SK-N-SH (cell line): ENCODE results near the gene PDCD1. TPM values are rescaled to one million over a fixed set of nuclear protein-coding genes. Genes with fewer than 3 reads are reported as not detected.

Experiments used
- CTCF ChIA-PET: fragments of 300-600, 350-600 bp; formaldehyde crosslinking; extraction: SDS; loops from one replicate; lab custom pipeline; 2021; lab: Yijun Ruan, JAX
- POLR2A ChIA-PET: fragments of 350-600 bp; sonication (Branson Sonifier 250); formaldehyde crosslinking; extraction: SDS; loops from one replicate; lab custom pipeline; 2020; ENCODE audit warnings: antibody characterized with exemption, inconsistent platforms; lab: Yijun Ruan, JAX
- DNase-seq: peaks from one replicate; pipeline ENCODE4 v3.0.0; 2012
- H2AFZ ChIP-seq: fragments of 200-600 bp; sonication (generic); 2 replicates; pipeline ENCODE4 v1.8.1; 2016; ENCODE audit warnings: antibody characterized with exemption, mild to moderate bottlenecking, low read depth
- H3F3A ChIP-seq: fragments of 200-600 bp; sonication (generic); replicated peaks from 2 replicates; pipeline ENCODE3; 2016; ENCODE audit warnings: antibody characterized with exemption, mild to moderate bottlenecking; ENCODE audit not compliant: insufficient read depth
- H3K27ac ChIP-seq, 2 experiments: fragments of 200-500 bp in 1 of 2; fragments of 200-600 bp in 1 of 2; sonication (Bioruptor generic) in 1 of 2; sonication (generic), shearing (Covaris generic) in 1 of 2; 2 replicates each; pipeline versions ENCODE4 v1.5.1 to v1.6.1; 2014 to 2016; ENCODE audit warnings: low read depth in 2 of 2, inconsistent platforms in 1 of 2, low read length in 1 of 2, mild to moderate bottlenecking in 1 of 2, mixed read lengths in 1 of 2
- H3K27me3 ChIP-seq: fragments of 200-600 bp; sonication (generic), shearing (Covaris generic); 2 replicates; pipeline ENCODE4 v1.6.1; 2016; ENCODE audit warnings: mixed run types; ENCODE audit not compliant: insufficient read depth
- H3K36me3 ChIP-seq, 2 experiments: fragments of 200-500 bp in 1 of 2; fragments of 200-600 bp in 1 of 2; sonication (Bioruptor generic) in 1 of 2; sonication (generic) in 1 of 2; replicated peaks in 1 of 2; 2 replicates each; pipeline versions ENCODE3 to v1.5.1; 2014 to 2016; ENCODE audit warnings: low read length in 1 of 2, mild to moderate bottlenecking in 1 of 2; ENCODE audit not compliant: insufficient read depth in 2 of 2, control insufficient read depth in 1 of 2
- H3K4me1 ChIP-seq, 2 experiments: fragments of 200-500 bp in 1 of 2; fragments of 200-600 bp in 1 of 2; sonication (Bioruptor generic) in 1 of 2; sonication (generic), shearing (Covaris generic) in 1 of 2; 2 replicates each; pipeline versions ENCODE4 v1.5.1 to v1.6.1; 2014 to 2016; ENCODE audit warnings: low read depth in 1 of 2, low read length in 1 of 2, mixed run types in 1 of 2; ENCODE audit not compliant: insufficient read depth in 2 of 2, control insufficient read depth in 1 of 2
- H3K4me2 ChIP-seq: fragments of 200-600 bp; sonication (generic), shearing (Covaris generic); 2 replicates; pipeline ENCODE4 v1.6.1; 2017; ENCODE audit warnings: mixed run types
- H3K4me3 ChIP-seq, 2 experiments: fragments of 200-500 bp in 1 of 2; fragments of 200-600 bp in 1 of 2; sonication (Bioruptor generic) in 1 of 2; sonication (generic), shearing (Covaris generic) in 1 of 2; 2 replicates each; pipeline versions ENCODE4 v1.5.1 to v1.8.1; 2014 to 2016; ENCODE audit warnings: low read depth in 2 of 2, inconsistent platforms in 1 of 2, low read length in 1 of 2, mild to moderate bottlenecking in 1 of 2, mixed read lengths in 1 of 2, moderate library complexity in 1 of 2
- H3K79me2 ChIP-seq: fragments of 200-600 bp; sonication (generic); 2 replicates; pipeline ENCODE4 v1.8.1; 2017; ENCODE audit warnings: mild to moderate bottlenecking; ENCODE audit not compliant: insufficient read depth
- H3K9ac ChIP-seq: fragments of 200-600 bp; sonication (generic); 2 replicates; pipeline ENCODE4 v1.6.1; 2017; ENCODE audit warnings: mixed run types
- H3K9me2 ChIP-seq: fragments of 200-600 bp; sonication (generic); 2 replicates; pipeline ENCODE4 v1.6.1; 2017; ENCODE audit warnings: mixed run types
- H3K9me3 ChIP-seq: fragments of 200-600 bp; sonication (generic); 2 replicates; pipeline ENCODE4 v1.6.1; 2017; ENCODE audit warnings: mixed run types, mild to moderate bottlenecking, moderate library complexity
- H4K20me1 ChIP-seq: fragments of 200-600 bp; sonication (generic); 2 replicates; pipeline ENCODE4 v1.6.1; 2017; ENCODE audit warnings: mild to moderate bottlenecking, mixed run types; ENCODE audit not compliant: insufficient read depth
- ELF1 ChIP-seq: IDR thresholded peaks from 2 replicates; pipeline ENCODE4 v1.4.0; 2012
- FOXJ3 ChIP-seq: sonication (generic); formaldehyde crosslinking; IDR thresholded peaks from 2 replicates; pipeline ENCODE4 v1.5.1; 2020; ENCODE audit warnings: mild to moderate bottlenecking, missing genetic modification reagents
- GABPA ChIP-seq: IDR thresholded peaks from 2 replicates; pipeline ENCODE4 v1.4.0; 2012; ENCODE audit warnings: low read depth, mild to moderate bottlenecking
- GATA2 ChIP-seq: sonication (generic); formaldehyde crosslinking; IDR thresholded peaks from 2 replicates; pipeline ENCODE4 v1.5.0; 2020; ENCODE audit warnings: mild to moderate bottlenecking, missing genetic modification reagents
- MEF2A ChIP-seq: IDR thresholded peaks from 2 replicates; pipeline ENCODE4 v1.4.0; 2012; ENCODE audit warnings: low read depth, borderline replicate concordance
- MXI1 ChIP-seq: IDR thresholded peaks from 2 replicates; pipeline ENCODE4 v1.6.1; 2012; ENCODE audit warnings: mild to moderate bottlenecking, low read depth, low read length, improper control_type of control experiment
- NFIC ChIP-seq: IDR thresholded peaks from 2 replicates; pipeline ENCODE4 v1.4.0; 2012; ENCODE audit warnings: borderline replicate concordance
- NRF1 ChIP-seq: IDR thresholded peaks from 2 replicates; pipeline ENCODE4 v1.6.1; 2012; ENCODE audit warnings: low read depth, mild to moderate bottlenecking, low read length
- POLR2AphosphoS5 ChIP-seq: IDR thresholded peaks from 2 replicates; pipeline ENCODE4 v1.6.1; 2012; ENCODE audit warnings: low read depth, low read length
- RAD21 ChIP-seq: IDR thresholded peaks from 2 replicates; pipeline ENCODE4 v1.6.1; 2012; ENCODE audit warnings: mild to moderate bottlenecking, low read length
- RXRA ChIP-seq: IDR thresholded peaks from 2 replicates; pipeline ENCODE4 v1.4.0; 2012; ENCODE audit warnings: low read depth, mild to moderate bottlenecking, borderline replicate concordance
- TAF1 ChIP-seq: IDR thresholded peaks from 2 replicates; pipeline ENCODE4 v1.6.1; 2012; ENCODE audit warnings: low read depth, mild to moderate bottlenecking, low read length, moderate library complexity, borderline replicate concordance
- TCF12 ChIP-seq: IDR thresholded peaks from 2 replicates; pipeline ENCODE4 v1.4.0; 2012
- YY1 ChIP-seq: IDR thresholded peaks from 2 replicates; pipeline ENCODE4 v1.4.0; 2012; ENCODE audit warnings: low read depth, mild to moderate bottlenecking
- WGBS: methylation state at CpG from one replicate; pipeline ENCODE4 v1.1.6; 2017; ENCODE audit warnings: low lambda C conversion rate; 5-methylcytosine and 5-hydroxymethylcytosine counted together
- polyA plus RNA-seq, 3 experiments: library from polyadenylated mRNA; depleted of rRNA; stranded (reverse); fragments of >200 nt; gene quantifications; 2 replicates each; pipeline ENCODE4 v1.2.3, GENCODE V29; 2012
- TF ChIP-seq, protein P1 (sequence below): IDR thresholded peaks from 2 replicates; pipeline ENCODE4 v1.6.1; 2012; ENCODE audit warnings: mild to moderate bottlenecking, low read depth, low read length, moderate library complexity
- TF ChIP-seq, protein P2 (sequence below): fragments of 150-350 bp; IDR thresholded peaks from 2 replicates; pipeline ENCODE4 v1.6.1; 2016; ENCODE audit warnings: mild to moderate bottlenecking, low read depth, low read length
- TF ChIP-seq, protein P3 (sequence below): fragments of 150-350 bp; IDR thresholded peaks from 2 replicates; pipeline ENCODE4 v1.6.1; 2017; ENCODE audit warnings: antibody characterized with exemption, low read length, low read depth, borderline replicate concordance
- TF ChIP-seq, protein P4 (sequence below): IDR thresholded peaks from 2 replicates; pipeline ENCODE4; 2012
- TF ChIP-seq, protein P5 (sequence below): IDR thresholded peaks from 2 replicates; pipeline ENCODE4 v1.4.0; 2012; ENCODE audit warnings: low read depth
- TF ChIP-seq, protein P6 (sequence below): fragments of 200-600 bp; sonication (generic); IDR thresholded peaks from 2 replicates; pipeline ENCODE4 v1.6.1; 2017; ENCODE audit warnings: antibody characterized with exemption, mild to moderate bottlenecking, moderate library complexity

The PDCD1 gene
- polyA plus RNA-seq, 1 of the 3 experiments (the other 2 are of a cell fraction): not detected

DNA sequence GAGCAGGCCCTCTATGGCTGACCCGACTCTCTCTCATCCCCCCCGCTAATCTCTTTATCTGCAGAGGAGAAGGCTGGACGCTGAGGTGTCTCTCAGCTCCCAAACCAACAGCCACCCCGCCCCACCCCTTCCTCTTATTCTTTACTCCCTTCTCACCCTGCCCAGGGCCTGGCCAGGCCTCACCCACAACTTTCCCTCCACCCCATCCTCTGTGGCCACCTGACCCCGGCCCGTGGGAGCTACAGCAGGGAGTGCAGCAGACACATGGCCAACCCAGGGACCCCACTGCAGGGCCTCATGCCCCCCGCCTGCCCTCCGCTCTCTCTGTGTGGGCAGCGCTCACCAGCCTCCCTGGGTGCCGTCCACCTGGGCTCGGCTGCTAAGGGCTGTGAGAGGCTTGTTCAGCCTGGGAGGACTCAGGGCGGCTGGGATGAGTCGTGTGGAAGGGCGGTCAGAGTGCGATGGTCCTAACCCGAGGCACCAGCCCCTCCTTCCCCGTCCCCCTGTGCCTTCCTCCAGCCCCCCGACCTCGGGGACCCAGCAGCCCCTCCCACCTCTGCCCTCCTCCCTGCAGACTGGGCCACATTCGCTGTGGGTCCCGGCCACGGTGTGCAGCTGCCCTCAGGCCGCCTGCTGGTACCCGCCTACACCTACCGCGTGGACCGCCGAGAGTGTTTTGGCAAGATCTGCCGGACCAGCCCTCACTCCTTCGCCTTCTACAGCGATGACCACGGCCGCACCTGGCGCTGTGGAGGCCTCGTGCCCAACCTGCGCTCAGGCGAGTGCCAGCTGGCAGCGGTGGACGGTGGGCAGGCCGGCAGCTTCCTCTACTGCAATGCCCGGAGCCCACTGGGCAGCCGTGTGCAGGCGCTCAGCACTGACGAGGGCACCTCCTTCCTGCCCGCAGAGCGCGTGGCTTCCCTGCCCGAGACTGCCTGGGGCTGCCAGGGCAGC lies 42.9 kb downstream of the PDCD1 start:
- Histone ChIP-seq H3K9ac (no peak overlapping the region), H3K79me2 (no peaks in the 10 kb centered on the region), H4K20me1 (no peaks in the 10 kb centered on the region), H3K27me3 (no peaks in the 10 kb centered on the region), H2AFZ (no peak overlapping the region), H3K9me3 (no peaks in the 10 kb centered on the region), H3K4me3 (no peak overlapping the region), H3K36me3 (no peaks in the 10 kb centered on the region), H3K9me2 (no peaks in the 10 kb centered on the region), H3K4me2 (no peak overlapping the region), H3K27ac (no peak overlapping the region), H3F3A (no peaks in the 10 kb centered on the region)
- ChIA-PET POLR2A (no interaction called here), CTCF (no interaction called here)
- TF ChIP-seq POLR2AphosphoS5 (no peak), YY1 (no peak), NFIC (no peak), MEF2A (no peak), GABPA (no peak), RAD21 (no peak), RXRA (no peak), TCF12 (no peak), TAF1 (no peak), NRF1 (no peak), FOXJ3 (no peak), ELF1 (no peak), GATA2 (CRISPR knock-in tag) (no peak), MXI1 (no peak)
- TF ChIP-seq, protein P1, sequence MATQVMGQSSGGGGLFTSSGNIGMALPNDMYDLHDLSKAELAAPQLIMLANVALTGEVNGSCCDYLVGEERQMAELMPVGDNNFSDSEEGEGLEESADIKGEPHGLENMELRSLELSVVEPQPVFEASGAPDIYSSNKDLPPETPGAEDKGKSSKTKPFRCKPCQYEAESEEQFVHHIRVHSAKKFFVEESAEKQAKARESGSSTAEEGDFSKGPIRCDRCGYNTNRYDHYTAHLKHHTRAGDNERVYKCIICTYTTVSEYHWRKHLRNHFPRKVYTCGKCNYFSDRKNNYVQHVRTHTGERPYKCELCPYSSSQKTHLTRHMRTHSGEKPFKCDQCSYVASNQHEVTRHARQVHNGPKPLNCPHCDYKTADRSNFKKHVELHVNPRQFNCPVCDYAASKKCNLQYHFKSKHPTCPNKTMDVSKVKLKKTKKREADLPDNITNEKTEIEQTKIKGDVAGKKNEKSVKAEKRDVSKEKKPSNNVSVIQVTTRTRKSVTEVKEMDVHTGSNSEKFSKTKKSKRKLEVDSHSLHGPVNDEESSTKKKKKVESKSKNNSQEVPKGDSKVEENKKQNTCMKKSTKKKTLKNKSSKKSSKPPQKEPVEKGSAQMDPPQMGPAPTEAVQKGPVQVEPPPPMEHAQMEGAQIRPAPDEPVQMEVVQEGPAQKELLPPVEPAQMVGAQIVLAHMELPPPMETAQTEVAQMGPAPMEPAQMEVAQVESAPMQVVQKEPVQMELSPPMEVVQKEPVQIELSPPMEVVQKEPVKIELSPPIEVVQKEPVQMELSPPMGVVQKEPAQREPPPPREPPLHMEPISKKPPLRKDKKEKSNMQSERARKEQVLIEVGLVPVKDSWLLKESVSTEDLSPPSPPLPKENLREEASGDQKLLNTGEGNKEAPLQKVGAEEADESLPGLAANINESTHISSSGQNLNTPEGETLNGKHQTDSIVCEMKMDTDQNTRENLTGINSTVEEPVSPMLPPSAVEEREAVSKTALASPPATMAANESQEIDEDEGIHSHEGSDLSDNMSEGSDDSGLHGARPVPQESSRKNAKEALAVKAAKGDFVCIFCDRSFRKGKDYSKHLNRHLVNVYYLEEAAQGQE: no peak
- TF ChIP-seq, protein P2, sequence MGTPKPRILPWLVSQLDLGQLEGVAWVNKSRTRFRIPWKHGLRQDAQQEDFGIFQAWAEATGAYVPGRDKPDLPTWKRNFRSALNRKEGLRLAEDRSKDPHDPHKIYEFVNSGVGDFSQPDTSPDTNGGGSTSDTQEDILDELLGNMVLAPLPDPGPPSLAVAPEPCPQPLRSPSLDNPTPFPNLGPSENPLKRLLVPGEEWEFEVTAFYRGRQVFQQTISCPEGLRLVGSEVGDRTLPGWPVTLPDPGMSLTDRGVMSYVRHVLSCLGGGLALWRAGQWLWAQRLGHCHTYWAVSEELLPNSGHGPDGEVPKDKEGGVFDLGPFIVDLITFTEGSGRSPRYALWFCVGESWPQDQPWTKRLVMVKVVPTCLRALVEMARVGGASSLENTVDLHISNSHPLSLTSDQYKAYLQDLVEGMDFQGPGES: no peak
- TF ChIP-seq, protein P3, sequence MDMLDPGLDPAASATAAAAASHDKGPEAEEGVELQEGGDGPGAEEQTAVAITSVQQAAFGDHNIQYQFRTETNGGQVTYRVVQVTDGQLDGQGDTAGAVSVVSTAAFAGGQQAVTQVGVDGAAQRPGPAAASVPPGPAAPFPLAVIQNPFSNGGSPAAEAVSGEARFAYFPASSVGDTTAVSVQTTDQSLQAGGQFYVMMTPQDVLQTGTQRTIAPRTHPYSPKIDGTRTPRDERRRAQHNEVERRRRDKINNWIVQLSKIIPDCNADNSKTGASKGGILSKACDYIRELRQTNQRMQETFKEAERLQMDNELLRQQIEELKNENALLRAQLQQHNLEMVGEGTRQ: no peak
- TF ChIP-seq, protein P4, sequence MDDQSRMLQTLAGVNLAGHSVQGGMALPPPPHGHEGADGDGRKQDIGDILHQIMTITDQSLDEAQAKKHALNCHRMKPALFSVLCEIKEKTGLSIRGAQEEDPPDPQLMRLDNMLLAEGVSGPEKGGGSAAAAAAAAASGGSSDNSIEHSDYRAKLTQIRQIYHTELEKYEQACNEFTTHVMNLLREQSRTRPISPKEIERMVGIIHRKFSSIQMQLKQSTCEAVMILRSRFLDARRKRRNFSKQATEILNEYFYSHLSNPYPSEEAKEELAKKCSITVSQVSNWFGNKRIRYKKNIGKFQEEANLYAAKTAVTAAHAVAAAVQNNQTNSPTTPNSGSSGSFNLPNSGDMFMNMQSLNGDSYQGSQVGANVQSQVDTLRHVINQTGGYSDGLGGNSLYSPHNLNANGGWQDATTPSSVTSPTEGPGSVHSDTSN: no peak
- TF ChIP-seq, protein P5, sequence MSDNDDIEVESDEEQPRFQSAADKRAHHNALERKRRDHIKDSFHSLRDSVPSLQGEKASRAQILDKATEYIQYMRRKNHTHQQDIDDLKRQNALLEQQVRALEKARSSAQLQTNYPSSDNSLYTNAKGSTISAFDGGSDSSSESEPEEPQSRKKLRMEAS: no peak
- TF ChIP-seq, protein P6, sequence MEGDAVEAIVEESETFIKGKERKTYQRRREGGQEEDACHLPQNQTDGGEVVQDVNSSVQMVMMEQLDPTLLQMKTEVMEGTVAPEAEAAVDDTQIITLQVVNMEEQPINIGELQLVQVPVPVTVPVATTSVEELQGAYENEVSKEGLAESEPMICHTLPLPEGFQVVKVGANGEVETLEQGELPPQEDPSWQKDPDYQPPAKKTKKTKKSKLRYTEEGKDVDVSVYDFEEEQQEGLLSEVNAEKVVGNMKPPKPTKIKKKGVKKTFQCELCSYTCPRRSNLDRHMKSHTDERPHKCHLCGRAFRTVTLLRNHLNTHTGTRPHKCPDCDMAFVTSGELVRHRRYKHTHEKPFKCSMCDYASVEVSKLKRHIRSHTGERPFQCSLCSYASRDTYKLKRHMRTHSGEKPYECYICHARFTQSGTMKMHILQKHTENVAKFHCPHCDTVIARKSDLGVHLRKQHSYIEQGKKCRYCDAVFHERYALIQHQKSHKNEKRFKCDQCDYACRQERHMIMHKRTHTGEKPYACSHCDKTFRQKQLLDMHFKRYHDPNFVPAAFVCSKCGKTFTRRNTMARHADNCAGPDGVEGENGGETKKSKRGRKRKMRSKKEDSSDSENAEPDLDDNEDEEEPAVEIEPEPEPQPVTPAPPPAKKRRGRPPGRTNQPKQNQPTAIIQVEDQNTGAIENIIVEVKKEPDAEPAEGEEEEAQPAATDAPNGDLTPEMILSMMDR: no peak
- TF ChIP-seq, all 33 proteins: peak for 0
- H3K4me1 ChIP-seq: peaks cover 0 to 9% of the 10 kb centered on the region in 2 experiments; a peak in 2 of 4 replicates
- peak; percentile 29 for DNase-seq
- WGBS: 78% methylated on average over 37 of the region's 48 CpGs
